GM21576 (cell line): ENCODE data around the gene C9orf50.
A peak's percentile ranks its signal among the peaks of the same experiment; 100 is the strongest.
"Not testable (repeated sequence)": the region's sequence is repeated elsewhere in the genome, so short reads cannot be mapped to it uniquely, and the experiment has no call there.

Experiments used
- ATAC-seq: cut with Tn5 transposase; IDR thresholded peaks from one replicate; pipeline ENCODE4 v1.9.1; 2021; ENCODE audit warnings: mild to moderate bottlenecking, moderate library complexity; ENCODE audit not compliant: unreplicated experiment

C9orf50 gene

GRCh38 chr9:129648764-129649115, 27.8 kb upstream of the C9orf50 start:
- no peak for ATAC-seq

- ATAC-seq = no peak
Measured at GRCh38 chr9:129648092-129648763, 27.3 kb upstream of the C9orf50 start.

- ATAC-seq = no peak
Measured at GRCh38 chr9:129647635-129648034, 26.7 kb upstream of the C9orf50 start.

- ATAC-seq = no peak
Measured at GRCh38 chr9:129646654-129647053, 25.8 kb upstream of the C9orf50 start.

GRCh38 chr9:129646252-129646651, 25.4 kb upstream of the C9orf50 start:
- no peak for ATAC-seq

GRCh38 chr9:129644902-129645301, 24.0 kb upstream of the C9orf50 start:
- ATAC-seq = no peak

- ATAC-seq = no peak
Measured at GRCh38 chr9:129644365-129644764, 23.5 kb upstream of the C9orf50 start.

- no peak for ATAC-seq
Measured at GRCh38 chr9:129643706-129644105, 22.8 kb upstream of the C9orf50 start.

- peak; percentile 77 for ATAC-seq
Measured at GRCh38 chr9:129641750-129642585, 21.1 kb upstream of the C9orf50 start, which contains the start of gene ASB6. Gene ASB6, minus strand, starts transcription at chr9:129642151. Its CDS starts 152 bp downstream, at chr9:129641999.

GRCh38 chr9:129640871-129641749, 20.2 kb upstream of the C9orf50 start:
- no peak for ATAC-seq

- no peak for ATAC-seq
Measured at GRCh38 chr9:129640086-129640870, 19.4 kb upstream of the C9orf50 start.

- no peak for ATAC-seq
Measured at GRCh38 chr9:129639756-129640085, 18.8 kb upstream of the C9orf50 start.

GRCh38 chr9:129639034-129639630, 18.2 kb upstream of the C9orf50 start:
- ATAC-seq = no peak

- no peak for ATAC-seq
Measured at GRCh38 chr9:129637673-129638439, 17.0 kb upstream of the C9orf50 start.

- ATAC-seq = no peak
Measured at GRCh38 chr9:129637102-129637501, 16.2 kb upstream of the C9orf50 start.

GRCh38 chr9:129636343-129636742, 15.4 kb upstream of the C9orf50 start:
- not testable (repeated sequence) for ATAC-seq

GRCh38 chr9:129635099-129636065, 14.5 kb upstream of the C9orf50 start:
- ATAC-seq = no peak

GRCh38 chr9:129633848-129634247, 12.9 kb upstream of the C9orf50 start:
- ATAC-seq = no peak
